Measurements from ENCODE around the gene PSMB8.

The PSMB8 gene

GRCh38 chr6:32792901-32793435 lies 50.9 kb downstream of the PSMB8 start:
- DNase-seq (ENCODE audit: low spot score) = no peak

Data from HuH-7.5 (cell line).